ENCODE results near the gene LRP6.

DNA sequence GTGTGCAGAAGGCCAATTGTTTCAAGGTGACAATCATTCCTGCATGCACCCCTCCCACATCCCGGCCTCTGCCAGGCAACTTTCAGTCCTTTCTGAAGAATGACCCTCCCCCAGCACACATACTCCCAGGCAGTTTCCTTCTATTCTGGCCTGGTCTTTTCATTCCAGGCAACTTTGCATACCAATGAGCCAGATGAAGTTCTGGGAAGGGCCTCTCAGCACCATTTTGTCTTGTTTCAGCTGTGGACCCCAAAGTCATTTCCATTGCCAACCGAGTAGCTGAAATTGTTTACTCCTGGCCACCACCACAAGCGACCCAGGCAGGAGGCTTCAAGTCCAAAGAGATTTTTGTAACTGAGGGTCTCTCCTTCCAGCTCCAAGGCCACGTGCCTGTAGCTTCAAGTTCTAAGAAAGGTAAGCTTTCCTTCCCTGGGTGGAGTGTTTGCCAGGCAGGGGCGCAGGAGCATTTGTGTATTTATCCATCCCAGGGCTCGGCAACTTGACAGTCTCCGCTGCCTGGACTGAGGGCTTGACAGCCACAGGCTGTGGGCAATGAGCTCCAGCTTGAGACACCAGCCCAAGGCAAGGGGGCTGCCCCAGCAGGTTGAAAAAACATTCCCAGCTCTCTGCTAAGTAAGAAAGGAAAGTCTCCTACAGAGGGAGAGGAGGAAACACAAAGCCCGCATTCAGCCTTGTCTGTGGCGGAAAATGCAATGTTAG, 179.7 kb downstream of the LRP6 start:
- TF ChIP-seq CTCF (IDR thresholded peaks at IDR 0.05; ENCODE audit: control extremely low read depth in 1 of 3, insufficient read depth in 1 of 3, low read depth in 1 of 3, low read length in 3 of 3) (no peak), POLR2AphosphoS5 (IDR thresholded peaks at IDR 0.05; ENCODE audit: low read depth, low read length) (no peak), EZH2 (IDR thresholded peaks at IDR 0.05; ENCODE audit: low read depth, low read length, severe bottlenecking) (no peak), CHD2 (IDR thresholded peaks at IDR 0.05; ENCODE audit: low read length) (no peak), CBX5 (IDR thresholded peaks at IDR 0.05; ENCODE audit: low read depth, low read length) (no peak), YY1 (IDR thresholded peaks at IDR 0.05; ENCODE audit: low read depth, low read length) (peak; percentile 68; the same call in 1 of the 2 replicates), SUZ12 (IDR thresholded peaks at IDR 0.05; ENCODE audit: low read length) (no peak), GTF2F1 (IDR thresholded peaks at IDR 0.05; ENCODE audit: borderline replicate concordance, low read depth, low read length) (no peak), BACH1 (IDR thresholded peaks at IDR 0.05; ENCODE audit: low read length) (no peak), TAF1 (IDR thresholded peaks at IDR 0.05; ENCODE audit: low read depth, low read length) (no peak), EP300 (IDR thresholded peaks at IDR 0.05; ENCODE audit: borderline replicate concordance in 1 of 2, low read depth in 2 of 2, low read length in 2 of 2) (no peak), BRCA1 (IDR thresholded peaks at IDR 0.05; ENCODE audit: low read depth, low read length) (no peak), RBBP5 (IDR thresholded peaks at IDR 0.05; ENCODE audit: borderline replicate concordance, low read depth, low read length) (no peak)
- TF ChIP-seq, protein P1, sequence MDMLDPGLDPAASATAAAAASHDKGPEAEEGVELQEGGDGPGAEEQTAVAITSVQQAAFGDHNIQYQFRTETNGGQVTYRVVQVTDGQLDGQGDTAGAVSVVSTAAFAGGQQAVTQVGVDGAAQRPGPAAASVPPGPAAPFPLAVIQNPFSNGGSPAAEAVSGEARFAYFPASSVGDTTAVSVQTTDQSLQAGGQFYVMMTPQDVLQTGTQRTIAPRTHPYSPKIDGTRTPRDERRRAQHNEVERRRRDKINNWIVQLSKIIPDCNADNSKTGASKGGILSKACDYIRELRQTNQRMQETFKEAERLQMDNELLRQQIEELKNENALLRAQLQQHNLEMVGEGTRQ (IDR thresholded peaks at IDR 0.05; ENCODE audit: low read length), result no peak

Data from H1 (cell line).